ENCODE results near the gene ACR.

ACR gene

GRCh38 chr22:50708474-50708873 lies 29.5 kb upstream of the ACR start:
- no peak for TF ChIP-seq CTCF (conservative IDR thresholded peaks at IDR 0.05; ENCODE audit: control insufficient read depth, insufficient read depth, low read depth, low read length)
- DNase-seq (ENCODE audit: low read depth): no peak
- no peak overlapping the region for H3K4me3 ChIP-seq (ENCODE audit: control insufficient read depth, low read depth, low read length)

DNA sequence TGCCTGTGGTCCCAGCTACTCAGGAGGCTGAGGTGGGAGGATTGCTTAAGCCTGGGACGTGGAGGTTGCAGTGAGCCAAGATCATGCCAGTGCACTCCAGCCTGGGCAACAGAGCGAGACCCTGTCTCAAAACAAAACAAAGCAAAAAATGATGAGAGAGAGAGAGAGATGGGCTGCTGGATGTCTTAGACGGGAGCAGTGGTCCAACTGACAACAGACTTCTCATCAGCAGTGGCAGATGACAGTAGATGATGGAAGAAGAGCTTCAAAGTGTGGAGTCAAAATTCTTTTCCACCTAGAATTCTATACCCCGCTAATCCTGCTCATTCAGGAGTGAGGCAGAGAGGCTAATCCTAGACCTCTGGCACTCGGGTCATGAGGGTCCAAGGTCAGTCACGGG lies 29.0 kb upstream of the ACR start:
- no peak for DNase-seq (ENCODE audit: low read depth)
- TF ChIP-seq CTCF (conservative IDR thresholded peaks at IDR 0.05; ENCODE audit: control insufficient read depth, insufficient read depth, low read depth, low read length): no peak
- H3K4me3 ChIP-seq (ENCODE audit: control insufficient read depth, low read depth, low read length): no peak overlapping the region

GRCh38 chr22:50710221-50710620 lies 27.8 kb upstream of the ACR start:
- no peak for DNase-seq (ENCODE audit: low read depth)
- H3K4me3 ChIP-seq (ENCODE audit: control insufficient read depth, low read depth, low read length): no peak overlapping the region
- no peak for TF ChIP-seq CTCF (conservative IDR thresholded peaks at IDR 0.05; ENCODE audit: control insufficient read depth, insufficient read depth, low read depth, low read length)

- no peak for TF ChIP-seq CTCF (conservative IDR thresholded peaks at IDR 0.05; ENCODE audit: control insufficient read depth, insufficient read depth, low read depth, low read length)
- H3K4me3 ChIP-seq (ENCODE audit: control insufficient read depth, low read depth, low read length): no peak overlapping the region
- DNase-seq (ENCODE audit: low read depth): no peak
Measured at GRCh38 chr22:50710886-50711285, 27.1 kb upstream of the ACR start.

- no peak overlapping the region for H3K4me3 ChIP-seq (ENCODE audit: control insufficient read depth, low read depth, low read length)
- DNase-seq (ENCODE audit: low read depth): peak; percentile 28
- TF ChIP-seq CTCF (conservative IDR thresholded peaks at IDR 0.05; ENCODE audit: control insufficient read depth, insufficient read depth, low read depth, low read length): no peak
Measured at GRCh38 chr22:50711446-50712340, 26.3 kb upstream of the ACR start.

- no peak for TF ChIP-seq CTCF (conservative IDR thresholded peaks at IDR 0.05; ENCODE audit: control insufficient read depth, insufficient read depth, low read depth, low read length)
- no peak overlapping the region for H3K4me3 ChIP-seq (ENCODE audit: control insufficient read depth, low read depth, low read length)
- no peak for DNase-seq (ENCODE audit: low read depth)
Measured at GRCh38 chr22:50712341-50713007, 25.5 kb upstream of the ACR start.

Measured in fibroblast of mammary gland (primary cell).